ENCODE data around the gene NOS1.

GRCh38 chr12:117190210-117190781 is 171.1 kb downstream of the NOS1 start, which contains the start of gene FBXO21:
- TF ChIP-seq, protein P1, sequence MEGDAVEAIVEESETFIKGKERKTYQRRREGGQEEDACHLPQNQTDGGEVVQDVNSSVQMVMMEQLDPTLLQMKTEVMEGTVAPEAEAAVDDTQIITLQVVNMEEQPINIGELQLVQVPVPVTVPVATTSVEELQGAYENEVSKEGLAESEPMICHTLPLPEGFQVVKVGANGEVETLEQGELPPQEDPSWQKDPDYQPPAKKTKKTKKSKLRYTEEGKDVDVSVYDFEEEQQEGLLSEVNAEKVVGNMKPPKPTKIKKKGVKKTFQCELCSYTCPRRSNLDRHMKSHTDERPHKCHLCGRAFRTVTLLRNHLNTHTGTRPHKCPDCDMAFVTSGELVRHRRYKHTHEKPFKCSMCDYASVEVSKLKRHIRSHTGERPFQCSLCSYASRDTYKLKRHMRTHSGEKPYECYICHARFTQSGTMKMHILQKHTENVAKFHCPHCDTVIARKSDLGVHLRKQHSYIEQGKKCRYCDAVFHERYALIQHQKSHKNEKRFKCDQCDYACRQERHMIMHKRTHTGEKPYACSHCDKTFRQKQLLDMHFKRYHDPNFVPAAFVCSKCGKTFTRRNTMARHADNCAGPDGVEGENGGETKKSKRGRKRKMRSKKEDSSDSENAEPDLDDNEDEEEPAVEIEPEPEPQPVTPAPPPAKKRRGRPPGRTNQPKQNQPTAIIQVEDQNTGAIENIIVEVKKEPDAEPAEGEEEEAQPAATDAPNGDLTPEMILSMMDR (conservative IDR thresholded peaks at IDR 0.05; ENCODE audit: low read length), result no peak
- no peak for TF ChIP-seq EZH2phosphoT487 (IDR thresholded peaks at IDR 0.05; ENCODE audit: borderline replicate concordance, low read depth, low read length)
